NCI-H1092 treated with DMSO at 0.1 percent for 48 hours (cell line): Measurements from ENCODE around the gene ASGR2.
"Not testable (repeated sequence)": the region's sequence is repeated elsewhere in the genome, so short reads cannot be mapped to it uniquely, and the experiment has no call there.

Experiments used
- DNase-seq: peaks from one replicate; lab custom pipeline; 2025; lab: John Stamatoyannopoulos, UW

Gene ASGR2

DNA sequence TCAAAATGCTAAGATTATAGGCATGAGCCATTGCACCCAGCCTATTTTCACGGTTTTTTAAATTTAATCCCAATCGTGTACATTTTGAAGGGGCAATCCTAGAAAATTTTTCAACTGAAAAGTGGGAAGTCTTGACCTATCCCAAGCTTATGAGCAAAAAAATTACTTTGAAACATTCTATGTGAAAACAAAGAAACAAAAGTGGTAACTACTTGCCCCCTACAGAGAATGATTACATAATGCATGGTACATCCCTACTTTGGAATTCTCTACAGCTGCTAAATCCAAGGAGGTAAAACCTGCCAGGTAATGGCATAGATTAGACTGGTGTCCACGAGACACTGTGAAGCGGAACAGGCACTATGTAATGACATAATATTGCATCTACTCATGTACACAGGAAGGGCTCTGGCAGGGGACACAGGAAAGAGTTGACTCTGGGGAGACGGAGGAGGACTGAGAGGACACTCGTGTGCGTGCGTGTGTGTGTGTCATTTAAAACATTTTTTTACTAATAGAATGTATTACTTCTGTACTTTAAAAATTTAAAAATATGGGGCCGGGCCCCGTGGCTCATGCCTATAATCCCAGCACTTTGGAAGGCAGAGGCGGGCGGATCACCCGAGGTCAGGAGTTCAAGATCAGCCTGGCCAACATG lies 15.7 kb downstream of the ASGR2 start:
- no peak for DNase-seq

DNA sequence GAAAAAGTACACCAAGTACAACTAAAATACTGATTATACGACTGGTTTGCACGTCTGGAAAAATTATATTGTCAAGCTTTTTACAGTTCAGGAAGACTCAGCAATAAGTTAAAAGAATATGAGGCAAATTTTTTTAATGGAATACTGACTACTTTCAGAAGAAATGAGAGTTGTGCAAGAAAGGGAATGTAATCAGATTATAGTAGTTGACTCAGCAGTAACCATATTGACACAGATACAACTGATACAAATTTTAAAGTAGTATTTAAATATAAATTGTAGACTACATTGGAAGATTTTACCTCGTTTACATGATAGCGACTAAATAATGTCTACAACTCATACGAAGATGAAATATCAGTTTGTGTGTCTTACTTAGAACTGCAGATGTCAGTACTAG lies 16.7 kb downstream of the ASGR2 start:
- no peak for DNase-seq

DNA sequence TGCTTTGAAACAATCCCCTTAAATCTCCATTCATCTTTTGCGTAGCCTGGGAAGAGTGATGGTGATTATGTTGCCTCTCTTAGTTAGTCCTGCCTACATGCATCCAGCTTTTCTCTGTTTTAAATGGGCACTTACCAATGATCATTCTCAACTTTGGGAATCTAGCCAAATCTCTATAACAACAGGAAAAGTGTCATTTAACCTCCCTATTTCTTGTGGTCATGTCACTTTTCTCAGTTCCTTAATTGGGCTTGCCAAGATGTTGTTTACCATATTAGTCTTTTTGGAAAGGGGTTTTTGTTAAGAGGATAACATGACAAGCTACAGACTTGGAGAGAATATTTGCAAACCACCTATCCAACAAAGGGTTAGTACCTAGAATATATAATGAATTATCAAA lies 19.0 kb downstream of the ASGR2 start:
- DNase-seq, result no peak

DNA sequence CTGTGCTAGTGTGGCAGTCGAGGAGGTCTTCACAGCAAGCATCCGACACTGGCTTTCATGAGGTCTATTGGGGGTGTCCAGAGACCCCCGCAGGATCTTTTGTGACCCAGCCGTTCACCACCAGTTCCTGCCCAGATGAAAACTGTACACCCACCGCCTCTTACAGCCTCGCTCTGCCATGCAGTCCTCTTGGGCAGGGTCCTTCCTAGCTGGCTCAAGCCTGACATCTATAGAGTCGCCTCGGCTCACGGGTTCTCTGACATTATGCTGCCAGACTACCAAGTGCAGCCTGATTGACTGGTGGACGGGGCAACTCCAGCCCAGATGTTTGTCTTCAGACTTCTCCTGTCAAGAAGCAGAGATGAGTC lies 20.0 kb downstream of the ASGR2 start:
- DNase-seq, result no peak

DNA sequence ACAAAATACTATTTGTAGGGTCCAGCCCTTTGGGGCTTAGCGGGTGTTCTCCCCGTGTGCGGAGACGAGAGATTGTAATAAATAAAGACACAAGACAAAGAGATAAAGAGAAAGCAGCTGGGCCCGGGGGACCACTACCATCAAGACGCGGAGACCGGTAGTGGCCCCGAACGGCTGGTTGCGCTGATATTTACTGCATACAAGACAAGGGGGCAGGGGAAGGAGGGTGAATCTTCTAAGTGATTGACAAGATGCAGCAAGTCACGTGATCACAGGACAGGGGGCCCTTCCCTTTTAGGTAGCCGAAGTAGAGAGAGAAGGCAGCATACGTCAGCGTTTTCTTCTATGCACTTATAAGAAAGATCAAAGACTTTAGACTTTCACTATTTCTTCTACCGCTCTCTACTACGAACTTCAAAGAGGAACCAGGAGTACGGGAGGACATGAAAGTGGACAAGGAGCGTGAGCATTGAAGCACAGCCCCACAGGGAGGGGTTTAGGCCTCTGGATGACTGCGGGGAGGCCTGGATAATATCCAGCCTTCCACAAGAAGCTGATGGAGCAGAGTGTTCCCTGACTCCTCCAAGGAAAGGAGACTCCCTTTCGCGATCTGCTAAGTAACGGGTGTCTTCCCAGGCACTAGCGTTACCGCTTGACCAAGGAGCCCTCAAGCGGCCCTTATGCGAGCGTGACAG lies 23.2 kb downstream of the ASGR2 start:
- DNase-seq, result not testable (repeated sequence)

DNA sequence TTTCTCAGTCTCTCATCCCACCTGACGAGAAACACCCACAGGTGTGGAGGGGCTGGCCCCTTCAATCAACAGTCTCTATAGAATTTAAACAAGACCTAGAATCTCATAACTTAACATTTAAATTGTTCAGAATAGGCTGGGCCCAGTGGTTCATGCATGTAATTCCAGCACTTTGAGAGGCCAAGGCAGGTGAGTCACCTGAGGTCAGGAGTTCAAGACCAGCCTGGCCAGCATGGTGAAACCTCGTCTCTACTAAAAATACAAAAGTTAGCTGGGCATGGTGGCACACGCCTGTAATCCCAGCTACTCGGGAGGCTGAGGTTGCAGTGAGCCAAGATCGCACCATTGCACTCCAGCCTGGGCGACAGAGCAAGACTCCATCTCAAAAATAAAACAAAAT lies 25.1 kb downstream of the ASGR2 start:
- DNase-seq, result not testable (repeated sequence)

DNA sequence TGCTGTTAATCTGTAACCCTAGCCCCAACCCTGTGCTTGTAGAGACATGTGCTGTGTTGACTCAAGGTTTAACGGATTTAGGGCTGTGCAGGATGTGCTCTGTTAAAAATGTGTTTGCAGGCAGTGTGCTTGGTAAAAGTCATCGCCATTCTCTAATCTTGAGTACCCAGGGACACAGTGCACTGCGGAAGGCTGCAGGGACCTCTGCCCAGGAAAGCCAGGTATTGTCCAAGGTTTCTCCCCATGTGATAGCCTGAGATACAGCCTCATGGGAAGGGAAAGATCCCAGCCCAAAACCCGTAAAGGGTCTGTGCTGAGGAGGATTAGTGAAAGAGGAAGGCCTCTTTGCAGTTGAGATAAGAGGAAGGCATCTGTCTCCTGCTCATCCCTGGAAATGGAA lies 26.2 kb downstream of the ASGR2 start:
- not testable (repeated sequence) for DNase-seq

DNA sequence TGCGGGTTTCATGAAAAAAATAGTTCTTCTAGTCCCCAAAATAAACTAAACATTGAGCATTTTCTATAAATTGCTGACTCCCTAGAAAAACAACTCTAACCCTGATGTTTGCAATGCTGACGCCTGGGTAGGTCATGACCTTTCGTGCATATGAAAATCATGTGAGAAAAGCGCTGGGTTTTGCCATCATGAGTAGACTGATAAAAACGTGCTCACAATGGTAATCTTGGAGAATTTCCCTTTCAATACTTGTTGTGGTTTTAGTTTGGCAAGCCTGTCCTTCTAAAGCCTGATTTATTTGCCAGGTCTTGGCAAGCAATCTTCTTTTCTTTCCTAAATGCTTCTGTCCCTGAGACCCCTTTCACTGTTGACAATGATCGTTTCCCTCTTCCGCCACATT lies 30.5 kb downstream of the ASGR2 start:
- DNase-seq, result no peak

DNA sequence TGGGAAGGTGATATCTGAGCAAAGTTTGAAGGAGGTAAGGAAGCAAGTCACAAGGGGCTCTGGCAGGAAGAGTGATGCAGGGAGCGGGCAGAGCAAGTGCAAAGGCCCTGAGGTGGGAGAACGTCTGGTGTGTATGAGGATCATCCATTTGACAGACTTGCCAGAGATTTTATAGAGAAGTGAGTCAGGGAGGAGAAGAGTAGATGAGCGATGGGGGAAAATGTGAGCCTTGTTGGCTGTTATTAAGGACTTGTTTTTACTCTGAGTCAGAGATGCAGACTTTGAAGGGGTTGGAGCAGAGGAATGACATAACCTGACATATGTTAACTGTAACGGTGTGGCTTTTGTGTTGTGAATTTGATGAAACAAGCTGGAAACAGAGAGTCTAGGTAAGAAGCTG lies 31.0 kb downstream of the ASGR2 start:
- DNase-seq, result no peak

DNA sequence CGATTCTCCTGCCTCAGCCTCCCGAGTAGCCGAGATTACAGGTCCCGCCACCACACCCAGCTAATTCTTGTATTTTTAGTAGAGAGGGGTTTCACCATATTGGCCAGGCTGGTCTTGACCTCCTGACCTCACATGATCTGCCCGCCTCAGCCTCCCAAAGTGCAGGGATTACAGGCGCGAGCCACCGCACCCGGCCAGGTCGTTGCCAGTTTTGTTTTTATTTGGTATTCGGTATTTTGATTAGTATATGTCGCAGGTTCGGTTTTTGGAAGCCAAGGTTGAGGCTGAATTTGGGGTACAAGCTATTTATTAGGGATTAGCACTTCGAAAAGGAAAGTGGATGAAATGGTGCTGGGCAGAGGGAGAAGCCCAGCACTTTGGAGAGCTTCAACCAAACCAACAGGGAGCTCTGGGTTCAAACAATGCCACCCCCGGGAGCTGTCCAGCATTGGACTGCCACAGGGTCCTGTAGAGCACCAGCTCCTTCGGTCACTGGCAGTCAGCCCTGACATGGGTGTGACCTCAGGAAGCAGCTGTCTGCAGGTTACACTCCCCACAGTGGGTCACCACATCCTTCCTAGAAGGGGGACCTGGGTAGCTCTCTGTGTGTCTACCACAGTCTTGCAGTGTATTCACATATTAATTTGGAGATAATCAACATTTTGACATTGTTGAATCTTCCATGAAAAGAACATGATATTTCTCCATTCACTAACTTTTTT lies 33.1 kb downstream of the ASGR2 start:
- no peak for DNase-seq

DNA sequence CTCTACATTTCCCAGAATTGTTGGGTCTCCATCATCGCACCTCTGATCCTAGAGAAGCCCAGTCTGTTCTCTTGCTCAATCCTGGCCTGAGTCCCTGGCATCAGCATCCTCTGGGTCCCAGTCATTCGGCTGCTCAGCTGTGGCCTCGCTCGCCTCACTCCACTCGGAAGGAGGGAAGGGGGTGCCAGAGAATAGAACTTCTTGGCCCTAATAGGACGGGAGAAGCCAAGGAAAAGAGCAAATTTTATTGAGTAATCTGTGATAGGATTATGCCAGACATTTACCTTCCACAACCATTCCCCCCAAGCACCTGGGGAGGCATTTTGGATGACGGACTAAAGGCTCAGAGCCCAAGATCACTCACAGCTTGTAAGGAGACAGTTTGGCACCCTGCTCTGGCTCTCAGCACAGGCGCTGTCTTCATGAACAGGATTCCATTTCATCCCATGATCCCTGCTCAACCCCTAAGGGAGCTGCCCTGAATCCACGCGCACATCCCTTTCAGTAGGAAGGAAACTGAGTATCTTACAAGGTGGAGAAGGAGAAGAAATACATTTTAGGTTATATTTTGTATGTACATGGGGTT lies 34.1 kb downstream of the ASGR2 start:
- DNase-seq, result no peak

DNA sequence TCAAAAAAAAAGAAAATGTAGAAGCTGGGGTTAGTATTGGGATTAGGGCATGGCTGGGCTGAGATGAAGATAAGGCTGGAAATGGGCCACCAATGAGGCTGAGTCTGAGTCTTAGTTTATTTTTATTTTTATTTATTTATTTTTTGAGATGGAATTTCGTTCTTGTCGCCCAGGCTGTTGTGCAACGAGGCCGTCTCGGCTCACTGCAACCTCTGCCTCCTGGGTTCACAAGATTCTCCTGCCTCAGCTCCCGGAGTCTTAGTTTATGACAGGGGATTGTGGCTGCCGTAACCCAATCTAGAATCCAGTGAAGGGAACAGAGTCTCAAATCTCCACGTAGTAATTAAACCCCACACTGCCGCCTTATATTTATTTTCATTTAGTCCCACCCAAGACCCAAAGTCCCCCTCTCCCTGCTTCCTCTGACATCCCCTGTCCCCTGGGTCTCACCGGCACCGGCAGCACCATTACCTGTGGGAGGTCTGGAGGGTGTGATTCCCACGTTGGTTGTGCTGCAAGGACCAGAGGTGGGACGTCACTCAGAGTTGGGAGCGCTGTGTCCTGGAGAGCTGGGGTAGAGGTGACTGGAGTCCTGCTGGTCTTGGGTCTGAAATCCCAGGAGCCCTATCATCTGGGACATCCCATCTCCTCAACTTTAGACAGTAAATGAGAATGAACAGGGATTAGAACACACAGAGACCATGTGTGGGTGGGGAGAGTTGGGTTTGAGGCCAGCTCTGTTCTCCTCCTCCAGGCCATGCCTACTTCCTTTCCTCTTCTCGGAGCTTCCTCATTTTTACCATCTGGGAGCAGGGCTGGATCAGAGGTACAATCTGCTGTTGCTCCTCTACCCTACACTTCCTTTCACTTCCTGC lies 34.8 kb downstream of the ASGR2 start, which contains the start of gene CLEC10A:
Gene CLEC10A (minus strand): TSS at position 671 of the 875 bp plus-strand sequence. CDS start 1,439 bp downstream, outside the sequence.
- DNase-seq, result no peak

DNA sequence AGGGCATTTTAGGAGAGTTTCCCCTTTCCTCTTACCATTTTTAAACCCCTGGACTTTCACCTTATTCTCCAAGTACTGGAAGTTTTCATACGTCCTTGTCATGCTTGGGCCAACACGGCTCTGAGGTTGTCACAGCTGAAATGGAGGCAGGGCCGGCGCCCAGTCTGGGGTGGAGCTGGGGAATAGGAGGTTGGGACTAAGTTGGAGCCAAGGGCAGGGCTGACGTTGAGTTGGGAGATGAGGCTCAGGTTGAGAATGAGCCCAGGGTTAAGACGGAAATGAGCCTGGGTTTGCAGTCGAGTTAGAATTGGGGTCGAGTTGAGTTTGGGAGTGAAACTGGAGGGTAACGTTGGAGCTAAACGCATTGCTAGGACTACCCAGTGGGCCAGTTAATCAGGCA lies 35.9 kb downstream of the ASGR2 start:
- no peak for DNase-seq

DNA sequence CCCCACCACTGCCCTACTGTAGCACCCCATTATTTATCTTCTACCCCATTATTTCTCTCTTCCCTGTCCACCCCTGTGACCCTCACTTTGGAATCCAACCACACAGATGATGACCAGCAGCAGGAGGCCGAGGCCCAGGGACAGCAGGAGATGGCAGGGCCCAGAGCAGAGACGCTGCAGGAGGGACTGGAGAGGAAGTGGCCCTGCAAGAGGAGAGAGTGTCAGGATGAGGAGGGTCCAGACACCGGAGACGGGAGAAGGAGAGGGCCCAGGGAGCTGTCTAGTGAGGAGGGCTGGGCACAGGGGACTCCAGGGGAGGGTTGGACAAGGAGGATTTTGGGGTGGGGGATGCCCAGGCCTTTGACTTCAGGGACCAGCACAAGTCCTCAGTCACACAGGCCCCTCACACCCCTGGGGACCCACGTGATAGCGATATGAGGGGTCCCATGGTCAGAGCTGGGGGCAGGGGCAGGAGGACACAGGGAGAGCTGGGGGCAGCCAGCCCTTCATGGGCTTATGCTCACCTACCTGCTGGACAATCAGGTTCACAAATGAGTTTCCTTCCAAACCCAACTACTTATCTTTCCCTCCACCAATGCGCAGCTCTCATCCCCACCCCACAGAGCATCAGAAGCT lies 36.6 kb downstream of the ASGR2 start:
- no peak for DNase-seq

DNA sequence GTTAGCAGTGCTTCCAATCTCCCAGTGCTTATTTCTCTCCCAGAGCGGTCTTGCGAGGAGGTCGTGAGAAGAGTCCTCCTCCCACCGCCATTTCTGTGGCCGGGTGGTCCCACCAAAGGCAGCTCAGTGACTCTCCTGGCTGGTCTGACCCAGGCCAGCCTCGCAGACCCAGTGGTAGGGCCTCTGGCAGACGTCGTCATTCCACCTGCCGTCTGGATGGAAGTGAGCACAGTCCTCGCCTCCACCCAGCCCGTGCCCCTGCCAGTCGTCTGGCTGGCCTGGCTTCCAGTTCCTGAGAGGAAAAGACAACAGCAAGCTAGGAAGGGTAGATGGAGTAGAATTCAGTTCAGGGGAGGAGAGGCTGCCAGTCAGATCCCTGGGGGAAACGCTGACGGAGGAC lies 39.7 kb downstream of the ASGR2 start:
- DNase-seq, result no peak

DNA sequence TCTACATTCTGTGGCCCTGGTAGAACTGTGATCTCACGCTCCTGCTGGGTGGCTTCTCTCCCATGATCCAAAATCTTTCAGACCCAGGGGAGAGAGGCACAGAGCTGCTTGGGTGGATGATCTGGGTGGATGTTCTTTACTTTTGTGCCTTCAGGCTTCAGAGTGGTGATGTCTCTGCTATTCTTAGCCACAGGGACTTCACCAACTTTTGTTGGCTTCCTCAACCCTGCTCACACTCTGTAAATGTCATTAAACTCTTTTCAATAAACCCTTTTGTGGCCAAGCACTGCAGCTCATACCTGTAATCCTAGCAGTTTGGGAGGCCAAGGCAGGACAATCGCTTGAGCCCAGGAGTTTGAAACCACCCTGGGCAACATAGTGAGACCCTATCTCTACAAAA lies 42.2 kb downstream of the ASGR2 start:
- DNase-seq, result no peak

DNA sequence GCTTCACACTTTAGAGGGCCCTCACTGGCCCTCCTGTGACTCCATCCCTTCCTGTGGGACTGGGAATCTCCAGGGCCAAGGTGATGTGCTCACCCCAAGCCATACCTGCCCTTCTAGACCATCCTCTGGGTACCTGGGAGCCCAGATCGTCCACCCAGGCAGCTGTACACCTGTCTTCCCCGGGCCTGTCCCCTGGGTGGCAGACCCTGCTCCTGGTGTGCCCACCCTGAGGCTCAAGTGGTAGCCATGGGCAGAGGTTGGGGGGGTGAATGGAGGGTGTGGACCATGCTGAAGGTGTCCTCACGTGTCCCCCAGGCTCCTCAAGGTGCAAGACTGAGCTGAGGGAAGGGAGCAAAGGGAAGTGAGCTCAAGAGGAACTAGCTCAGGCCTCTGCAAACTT lies 43.9 kb downstream of the ASGR2 start:
- no peak for DNase-seq

DNA sequence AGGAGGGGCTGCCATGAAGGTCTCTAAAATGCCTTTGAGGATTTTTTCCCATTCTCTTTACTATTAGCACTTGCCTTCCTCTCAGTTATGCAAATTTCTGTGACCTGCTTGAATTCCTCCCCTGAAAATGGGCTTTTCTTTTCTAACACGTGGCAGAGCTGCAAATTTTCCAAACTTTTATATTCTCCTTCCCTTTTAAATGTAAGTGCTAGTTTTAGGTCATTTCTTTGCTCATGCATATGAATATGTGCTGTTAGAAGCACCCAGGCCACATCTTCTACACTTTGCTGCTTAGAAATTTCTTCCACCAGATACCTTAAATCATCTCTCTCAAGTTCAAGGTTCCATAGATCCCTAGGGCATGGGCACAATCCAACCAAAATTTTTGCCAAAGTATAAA lies 46.4 kb downstream of the ASGR2 start:
- no peak for DNase-seq

DNA sequence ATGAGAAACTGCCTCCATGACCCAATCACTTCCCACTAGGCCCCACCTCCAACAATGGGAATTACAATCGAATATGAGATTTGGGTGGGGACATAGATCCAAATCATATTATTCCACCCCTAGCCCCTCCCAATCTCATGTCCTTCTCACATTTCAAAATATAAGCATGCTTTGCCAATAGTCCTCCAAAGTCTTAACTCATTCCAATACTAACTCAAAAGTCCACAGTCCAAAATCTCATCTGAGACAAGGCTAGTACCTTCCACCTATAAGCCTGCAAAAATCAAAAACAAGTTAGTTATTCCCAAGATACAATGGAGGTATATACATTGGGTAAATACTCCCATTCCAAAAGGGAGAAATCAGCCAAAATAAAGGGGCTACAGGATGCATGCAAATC lies 47.4 kb downstream of the ASGR2 start:
- no peak for DNase-seq

DNA sequence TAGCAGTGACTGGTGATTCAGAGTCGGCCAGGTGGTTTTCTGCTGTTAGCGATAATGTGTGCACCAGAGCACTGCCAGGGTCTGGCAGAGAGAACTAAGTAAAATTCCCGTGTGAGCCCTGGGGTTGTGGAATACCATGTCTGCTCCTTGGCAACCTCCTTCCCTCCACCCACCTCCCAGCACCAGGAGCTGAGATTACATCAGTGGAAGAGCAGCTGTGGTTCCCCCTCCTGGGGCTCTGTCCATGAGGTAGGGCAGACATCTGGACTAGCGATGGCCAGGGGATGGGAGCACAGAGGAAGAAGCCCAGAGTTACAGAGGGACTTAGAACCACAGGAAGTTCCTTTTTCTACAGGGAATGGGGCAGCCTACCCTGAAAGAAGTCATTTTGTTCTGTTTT lies 50.4 kb downstream of the ASGR2 start:
- DNase-seq, result no peak

DNA sequence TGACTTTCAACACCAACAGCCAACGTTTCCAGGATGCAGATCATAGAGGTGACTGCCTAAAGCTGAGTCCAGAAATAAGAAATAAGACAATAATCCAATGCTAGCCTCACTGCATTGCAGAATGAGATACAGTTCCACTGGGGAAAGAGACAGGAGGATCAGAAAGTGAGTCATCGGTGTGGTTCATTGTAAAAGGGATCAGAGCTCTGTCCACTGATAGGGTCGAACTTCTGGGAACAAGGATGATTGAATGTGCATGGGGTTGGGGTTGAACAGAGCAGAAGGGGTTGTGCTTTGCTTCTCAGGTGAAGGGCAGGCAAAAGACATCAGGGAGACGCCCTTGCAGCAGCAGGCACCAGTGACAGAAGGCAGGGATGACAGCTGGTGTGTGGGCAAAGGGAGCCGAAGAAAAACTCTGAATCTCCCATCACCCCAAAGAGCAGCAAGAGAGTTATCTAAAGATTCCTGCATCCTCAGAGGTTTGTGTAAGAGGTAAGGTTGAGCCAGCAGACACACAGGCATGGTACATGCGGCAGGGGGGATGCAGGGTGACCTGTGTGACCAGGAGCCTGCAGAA lies 51.0 kb downstream of the ASGR2 start:
- no peak for DNase-seq
